ENCODE data around the gene ZNF438.

Gene ZNF438

GRCh38 chr10:30834651-30835050 is 197.0 kb downstream of the ZNF438 start:
- no peak for DNase-seq (ENCODE audit: low spot score)
- POLR2A ChIA-PET (ENCODE audit: low non-redundant PET): no interaction called here
- TF ChIP-seq CTCF (conservative IDR thresholded peaks at IDR 0.05; ENCODE audit: low read depth): no peak
- CTCF ChIA-PET: no interaction called here
- no peak overlapping the region for H3K27ac ChIP-seq

GRCh38 chr10:30834153-30834552 is 197.5 kb downstream of the ZNF438 start:
- CTCF ChIA-PET: no interaction called here
- POLR2A ChIA-PET (ENCODE audit: low non-redundant PET): no interaction called here
- DNase-seq (ENCODE audit: low spot score): no peak
- H3K27ac ChIP-seq: no peak overlapping the region
- TF ChIP-seq CTCF (conservative IDR thresholded peaks at IDR 0.05; ENCODE audit: low read depth): no peak

GRCh38 chr10:30833628-30833970 is 198.1 kb downstream of the ZNF438 start:
- ChIA-PET POLR2A (ENCODE audit: low non-redundant PET) (no interaction called here), CTCF (interaction anchor here (0.6 kb wide), 1 partner anchor 10 kb away, joined by 3 read pairs; no protein-coding TSS in a partner anchor)
- no peak for DNase-seq (ENCODE audit: low spot score)
- H3K27ac ChIP-seq: no peak overlapping the region
- no peak for TF ChIP-seq CTCF (conservative IDR thresholded peaks at IDR 0.05; ENCODE audit: low read depth)

- POLR2A ChIA-PET (ENCODE audit: low non-redundant PET): no interaction called here
- no peak for TF ChIP-seq CTCF (conservative IDR thresholded peaks at IDR 0.05; ENCODE audit: low read depth)
- CTCF ChIA-PET: interaction anchor here (0.6 kb wide), 1 partner anchor 11 kb away, joined by 3 read pairs; no protein-coding TSS in a partner anchor
- no peak for DNase-seq (ENCODE audit: low spot score)
- H3K27ac ChIP-seq: no peak overlapping the region
Measured at GRCh38 chr10:30832749-30833627, 198.7 kb downstream of the ZNF438 start.

GRCh38 chr10:30832001-30832748 is 199.5 kb downstream of the ZNF438 start:
- ChIA-PET CTCF (interaction anchor here (0.6 kb wide), 1 partner anchor 9 kb away, joined by 3 read pairs; no protein-coding TSS in a partner anchor), POLR2A (ENCODE audit: low non-redundant PET) (no interaction called here)
- no peak overlapping the region for H3K27ac ChIP-seq
- no peak for DNase-seq (ENCODE audit: low spot score)
- TF ChIP-seq CTCF (conservative IDR thresholded peaks at IDR 0.05; ENCODE audit: low read depth): no peak

- DNase-seq (ENCODE audit: low spot score): no peak
- TF ChIP-seq CTCF (conservative IDR thresholded peaks at IDR 0.05; ENCODE audit: low read depth): no peak
- POLR2A ChIA-PET (ENCODE audit: low non-redundant PET): no interaction called here
- CTCF ChIA-PET: no interaction called here
- H3K27ac ChIP-seq: no peak overlapping the region
Measured at GRCh38 chr10:30831426-30831825, 200.2 kb downstream of the ZNF438 start.
